Measurements from ENCODE around the gene HDAC4.
"Not testable (repeated sequence)": the region's sequence is repeated elsewhere in the genome, so short reads cannot be mapped to it uniquely, and the experiment has no call there.

Gene HDAC4

GRCh38 chr2:239400596-239401066 is at the start of gene HDAC4:
TSS of gene HDAC4 (minus strand) at chr2:239401020. CDS start at chr2:239352699, 48,321 bp downstream.
- no peak for DNase-seq (ENCODE audit: low spot score)
- Histone ChIP-seq H3K27ac (peak within 1 kb of the TSS; percentile 96 to 100), H3K4me3 (peak within 1 kb of the TSS; percentile 92)
- TF ChIP-seq CTCF (IDR thresholded peaks at IDR 0.05), result no peak

GRCh38 chr2:239449468-239449867 is 48.6 kb upstream of the HDAC4 start:
- H3K4me3 ChIP-seq; H3K27ac ChIP-seq; DNase-seq (ENCODE audit: low spot score): not testable (repeated sequence)

GRCh38 chr2:239445771-239446524 is 45.1 kb upstream of the HDAC4 start:
- H3K4me3 ChIP-seq, result no peak overlapping the region
- DNase-seq (ENCODE audit: low spot score), result no peak
- H3K27ac ChIP-seq, result no peak overlapping the region

GRCh38 chr2:239444626-239445577 is 44.1 kb upstream of the HDAC4 start:
- H3K27ac ChIP-seq, result no peak overlapping the region
- TF ChIP-seq CTCF (IDR thresholded peaks at IDR 0.05), result no peak
- H3K4me3 ChIP-seq, result no peak overlapping the region
- peak; percentile 62 for DNase-seq (ENCODE audit: low spot score)

More at GRCh38 chr2:239445771-239446524, 45.1 kb upstream of the HDAC4 start:
- no peak for TF ChIP-seq CTCF (IDR thresholded peaks at IDR 0.05)

- no peak for DNase-seq (ENCODE audit: low spot score)
- no peak for TF ChIP-seq CTCF (IDR thresholded peaks at IDR 0.05)
- H3K27ac ChIP-seq, result no peak overlapping the region
- H3K4me3 ChIP-seq, result no peak overlapping the region
Observed at GRCh38 chr2:239443666-239444567, 43.1 kb upstream of the HDAC4 start.

GRCh38 chr2:239443102-239443620 is 42.3 kb upstream of the HDAC4 start:
- Histone ChIP-seq H3K4me3 (no peak overlapping the region), H3K27ac (no peak overlapping the region)
- DNase-seq (ENCODE audit: low spot score), result no peak
- no peak for TF ChIP-seq CTCF (IDR thresholded peaks at IDR 0.05)

All from coronary artery (tissue), 2 donors.